Activated CD4-positive, CD25-positive, alpha-beta regulatory T cell (primary cell): ENCODE measurements around the gene ASTN1.

Experiments used
- DNase-seq, 4 experiments: peaks; one replicate each; lab custom pipeline; 2025; lab: John Stamatoyannopoulos, UW

ASTN1 gene

DNA sequence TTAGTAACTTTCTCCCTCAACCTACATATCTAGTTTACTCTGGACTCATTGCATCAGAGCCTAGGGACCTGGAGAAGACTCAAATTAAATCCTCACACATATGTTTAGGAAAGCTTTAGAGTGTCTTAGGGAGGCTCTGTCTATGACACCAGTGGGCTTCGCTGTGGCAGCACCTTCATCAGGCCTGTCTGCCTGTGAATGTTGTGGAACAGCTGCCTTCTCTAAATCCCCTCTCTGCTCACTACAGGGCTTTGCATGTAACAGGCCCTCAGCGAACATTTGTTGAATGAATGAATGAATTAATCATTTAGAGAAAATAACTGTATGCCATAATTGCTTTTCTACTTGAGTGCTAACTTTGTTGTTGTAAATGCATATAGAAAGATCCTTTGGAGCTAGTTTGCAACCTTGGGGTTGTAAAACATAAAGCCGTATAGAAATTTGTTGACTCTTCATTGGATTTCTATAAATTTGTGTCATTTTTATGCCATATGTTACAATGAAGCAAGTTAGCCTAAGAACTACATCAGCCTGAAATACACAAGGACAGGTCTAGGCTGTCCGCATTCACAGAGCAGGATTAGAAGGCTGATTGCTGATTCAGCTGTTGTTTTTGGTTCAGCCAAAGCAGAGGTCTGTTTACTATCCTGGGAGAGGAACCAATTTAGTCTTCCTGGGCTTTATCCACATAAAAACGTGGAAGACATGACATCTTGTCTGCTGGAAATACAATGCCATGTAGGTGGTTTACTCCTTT is 238.0 kb downstream of the ASTN1 start:
- DNase-seq = no peak

DNA sequence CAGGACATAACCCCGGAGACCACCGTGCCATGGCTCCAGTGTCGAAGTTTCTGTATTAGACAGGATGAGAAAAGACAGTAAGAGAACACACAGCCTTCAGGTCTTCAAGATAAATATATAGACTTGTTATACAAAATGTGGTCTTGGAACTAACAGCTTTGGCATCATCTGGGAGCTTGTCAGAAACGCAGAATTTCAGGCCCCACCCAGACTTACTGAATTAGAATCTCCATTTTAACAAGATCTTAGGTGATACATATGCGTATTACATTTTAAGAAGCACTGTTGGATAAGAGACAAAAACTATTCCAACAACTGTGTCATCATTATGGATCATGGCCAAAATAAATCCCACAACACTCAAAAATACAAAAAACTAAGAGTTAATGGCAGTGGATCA is 239.3 kb downstream of the ASTN1 start:
- no peak for DNase-seq

DNA sequence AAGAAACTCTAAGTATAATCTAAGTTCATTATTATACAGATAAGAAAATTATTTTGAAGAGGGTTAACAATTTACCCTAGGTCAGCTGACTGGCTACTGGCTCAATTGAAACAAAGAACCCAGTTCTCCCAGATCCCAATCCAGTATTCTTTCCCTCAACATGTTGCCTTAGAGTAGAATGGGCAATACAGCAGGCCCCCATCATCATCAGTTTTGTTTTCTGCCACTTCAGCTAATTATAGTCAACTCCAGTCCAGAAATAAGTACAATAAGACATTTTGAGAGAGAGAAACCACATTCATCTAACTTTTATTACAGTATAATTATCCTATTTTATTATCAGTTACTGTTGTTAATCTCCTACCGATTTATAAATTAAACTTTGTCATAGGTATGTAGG is 241.2 kb downstream of the ASTN1 start:
- DNase-seq = no peak

DNA sequence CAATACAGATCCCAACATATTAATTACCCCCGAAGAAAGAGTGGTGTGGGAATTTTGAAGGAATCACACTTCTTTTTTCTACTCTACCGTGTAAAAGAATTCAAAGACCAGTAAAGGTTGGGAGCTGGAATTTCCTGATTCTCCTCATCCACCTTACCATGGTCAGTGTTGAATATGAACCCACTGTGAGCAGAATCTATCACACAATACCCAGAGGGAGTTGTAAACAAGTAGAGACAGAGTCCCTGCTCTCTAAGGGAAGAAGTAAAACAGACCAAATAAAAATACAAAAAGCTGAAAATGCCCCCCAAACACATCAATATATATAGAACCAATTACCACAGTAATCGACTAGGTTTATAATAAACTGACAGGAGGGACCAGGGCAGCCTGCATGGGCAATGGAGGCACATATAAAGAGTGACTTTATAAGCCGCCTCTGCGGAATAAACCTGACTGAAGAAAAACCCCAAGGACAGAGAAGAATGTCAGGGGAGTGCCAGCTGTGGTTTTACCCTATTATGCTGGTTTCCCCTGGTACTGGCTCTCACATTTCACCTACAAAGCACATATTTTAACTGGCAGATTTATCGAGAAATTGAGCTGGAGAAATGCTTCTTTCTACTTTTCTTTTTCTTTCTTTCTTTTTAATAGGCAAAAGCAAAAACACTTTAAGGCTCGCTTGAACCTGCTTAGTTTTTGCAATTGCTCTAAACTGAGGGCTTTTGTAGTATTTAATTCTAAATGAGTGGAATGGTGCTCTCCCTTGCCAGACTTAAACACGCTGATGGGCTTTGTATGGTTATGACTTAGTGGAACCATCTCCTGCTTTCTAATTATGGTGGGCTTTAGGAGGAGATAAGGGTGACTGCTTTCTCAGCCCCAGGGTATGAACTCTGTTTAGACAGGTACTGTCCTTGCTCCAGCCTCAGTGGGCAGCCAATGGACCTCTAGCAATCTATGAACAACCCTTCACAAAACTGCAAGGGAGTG is 244.8 kb downstream of the ASTN1 start:
- DNase-seq = no peak

DNA sequence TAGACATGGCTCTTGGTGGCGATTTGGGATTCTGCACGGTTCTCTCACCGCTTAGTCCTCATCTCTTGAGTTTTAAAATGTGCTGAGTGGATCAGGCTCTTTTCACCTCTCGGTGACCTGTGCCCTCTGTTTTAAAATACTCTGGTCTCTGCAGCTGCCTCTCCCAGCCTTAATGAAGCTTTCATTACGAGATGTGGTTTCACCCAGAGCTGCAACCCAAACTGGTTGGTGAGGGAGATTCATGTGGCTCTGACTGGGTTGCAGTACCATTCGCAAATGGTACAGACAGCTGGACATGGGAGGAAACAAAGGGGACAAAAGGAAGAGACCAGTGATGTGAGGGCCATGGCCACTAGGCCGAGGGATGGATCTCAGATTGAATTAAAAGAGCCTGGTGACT is 258.9 kb downstream of the ASTN1 start:
- DNase-seq = no peak

DNA sequence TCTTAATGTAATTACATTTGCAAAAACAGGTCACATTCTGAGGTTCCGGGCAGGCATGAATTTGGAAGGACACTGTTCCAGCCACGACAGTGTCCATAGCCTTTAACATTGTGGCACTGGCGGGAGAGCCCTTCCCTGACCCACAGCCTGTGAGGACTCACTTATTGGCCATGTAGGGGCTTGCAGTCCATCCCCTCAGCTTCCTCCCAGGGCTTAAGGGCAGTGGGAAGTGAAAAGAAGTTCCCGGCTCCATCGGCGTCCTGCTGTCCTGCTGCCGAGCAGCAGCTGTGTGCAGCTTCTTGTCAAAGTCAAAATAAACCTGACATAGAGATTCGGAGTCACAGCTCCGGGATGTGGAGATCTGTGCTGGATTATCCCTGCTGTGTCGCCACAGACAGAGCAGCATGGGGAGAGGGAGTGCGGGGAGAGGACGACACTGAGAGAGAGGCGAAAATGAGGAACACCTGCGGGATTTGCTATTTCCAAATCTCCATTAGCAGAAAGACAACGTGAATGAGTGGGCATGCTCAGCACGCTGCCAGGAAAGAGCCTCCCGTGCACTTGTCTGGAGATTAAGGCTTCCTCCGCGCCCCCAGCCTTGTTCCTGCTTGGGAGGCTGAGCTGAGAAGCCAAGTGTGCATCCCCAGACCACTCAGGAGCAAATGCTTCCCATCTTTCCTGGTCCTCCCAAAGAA is 260.3 kb downstream of the ASTN1 start:
- no peak for DNase-seq

DNA sequence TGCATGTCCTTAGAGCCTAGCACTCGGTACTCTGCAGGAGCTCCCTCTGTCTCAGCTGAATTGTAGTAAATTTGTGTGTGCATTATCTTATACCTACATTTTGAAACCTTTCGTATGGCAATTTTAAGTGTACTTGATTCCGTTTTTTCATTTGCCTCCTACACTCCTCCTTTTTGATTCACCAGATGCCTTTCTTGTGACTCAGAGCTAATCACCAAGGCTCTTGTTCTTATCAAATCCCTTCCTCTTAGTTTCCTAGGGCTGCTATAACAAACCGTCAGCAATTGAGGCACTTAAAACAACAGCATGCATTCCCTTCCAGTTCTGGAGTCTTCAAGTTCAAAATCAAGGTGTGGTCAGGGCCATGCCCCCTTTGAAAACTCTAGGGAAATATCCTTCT is 261.0 kb downstream of the ASTN1 start:
- no peak for DNase-seq

DNA sequence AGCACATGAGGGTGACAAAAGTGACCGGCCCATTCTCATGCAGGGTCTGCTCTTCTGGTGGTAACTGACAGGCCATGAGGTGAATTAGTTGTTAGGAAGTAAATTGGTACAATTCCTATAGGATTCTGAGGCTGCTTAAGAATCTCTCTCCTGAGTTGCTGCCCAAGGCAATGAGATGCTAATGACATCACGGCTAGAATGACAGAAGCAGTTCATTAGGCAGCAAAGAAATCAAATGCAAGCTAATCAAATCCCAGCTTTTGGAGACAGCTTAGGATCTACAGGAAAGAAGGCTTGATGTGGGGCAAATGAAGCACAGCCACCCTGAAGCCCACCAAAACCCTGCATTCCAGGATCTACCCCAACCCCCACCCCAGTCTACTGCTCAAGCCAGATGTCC is 265.2 kb downstream of the ASTN1 start:
- DNase-seq = no peak

DNA sequence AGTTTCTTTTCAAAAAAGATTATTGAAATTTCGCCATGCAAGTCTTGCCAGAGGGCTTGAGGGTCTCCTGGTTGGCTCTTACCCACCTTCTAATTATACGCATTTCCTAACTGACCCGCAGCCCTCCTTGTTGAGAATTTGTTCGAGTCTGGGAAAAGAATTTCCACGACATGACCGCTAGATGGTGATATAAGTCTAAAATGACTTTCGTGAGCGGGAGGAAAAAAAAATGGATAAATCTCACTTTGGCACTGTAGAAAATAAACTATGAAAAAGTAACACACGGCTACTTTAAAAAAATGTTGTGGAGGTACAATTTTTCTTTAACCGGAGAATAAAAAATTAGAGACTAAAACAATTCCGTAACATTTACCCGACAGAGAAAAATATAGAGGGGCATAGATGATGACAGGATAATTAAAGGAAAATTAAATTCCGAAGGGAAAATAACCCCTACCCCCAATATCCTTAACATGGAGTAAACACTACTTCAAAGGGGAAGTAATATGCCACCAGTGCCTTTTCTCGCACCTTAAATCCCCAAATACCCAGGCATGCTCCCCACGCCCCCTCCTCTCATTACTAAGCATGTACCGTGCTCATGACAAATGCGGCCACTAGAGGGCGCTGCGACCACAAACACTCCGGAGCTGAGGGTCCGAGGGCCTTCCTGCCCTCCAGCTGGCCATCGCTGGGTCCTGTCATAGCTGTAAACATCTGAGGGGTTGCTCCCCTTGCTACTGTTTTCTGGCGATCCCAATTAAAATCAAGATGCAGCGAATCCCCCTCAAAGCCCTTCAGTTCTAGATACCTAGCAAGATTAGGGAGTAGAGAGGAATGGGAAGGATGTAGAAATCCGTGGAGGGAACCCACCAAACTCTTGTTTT is 266.9 kb downstream of the ASTN1 start:
- DNase-seq = no peak

DNA sequence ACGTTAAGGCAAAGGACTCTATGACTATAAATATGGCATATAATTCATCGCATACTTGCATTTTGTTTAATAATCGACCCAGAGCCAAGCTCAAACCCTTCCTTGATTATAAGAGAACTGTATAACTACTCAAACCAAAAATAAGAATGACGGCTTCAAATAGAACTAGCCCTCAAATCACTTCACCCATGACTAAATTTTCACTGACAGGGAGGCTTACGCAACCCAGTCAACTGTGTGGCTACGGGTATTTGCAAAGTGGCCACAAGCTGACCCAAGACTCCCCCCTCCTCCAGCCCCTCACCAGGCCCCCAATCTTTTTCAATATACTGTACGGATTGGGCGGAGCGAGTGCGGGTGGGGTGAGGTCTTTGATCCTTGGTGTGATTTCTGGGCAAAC is 268.3 kb downstream of the ASTN1 start:
- no peak for DNase-seq

DNA sequence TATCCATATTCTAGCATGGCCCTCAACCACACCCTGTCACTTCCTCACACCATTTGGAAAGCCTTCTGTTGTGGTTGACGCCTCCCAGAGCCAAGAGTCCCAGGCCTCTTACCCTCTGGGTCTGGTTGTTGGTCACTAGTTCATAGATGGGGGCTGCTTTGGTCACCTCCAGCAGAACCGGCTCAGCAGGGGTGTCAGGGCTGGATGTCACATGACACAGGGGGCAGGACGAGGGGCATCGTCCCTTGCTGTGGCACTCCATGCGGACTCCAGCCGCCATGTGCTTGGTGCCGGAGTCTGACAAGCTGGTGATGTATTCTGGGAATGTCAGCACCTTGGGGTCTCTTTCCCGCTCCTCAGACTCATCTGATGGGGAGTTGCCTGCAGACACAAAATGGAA is 270.1 kb downstream of the ASTN1 start:
- no peak for DNase-seq

DNA sequence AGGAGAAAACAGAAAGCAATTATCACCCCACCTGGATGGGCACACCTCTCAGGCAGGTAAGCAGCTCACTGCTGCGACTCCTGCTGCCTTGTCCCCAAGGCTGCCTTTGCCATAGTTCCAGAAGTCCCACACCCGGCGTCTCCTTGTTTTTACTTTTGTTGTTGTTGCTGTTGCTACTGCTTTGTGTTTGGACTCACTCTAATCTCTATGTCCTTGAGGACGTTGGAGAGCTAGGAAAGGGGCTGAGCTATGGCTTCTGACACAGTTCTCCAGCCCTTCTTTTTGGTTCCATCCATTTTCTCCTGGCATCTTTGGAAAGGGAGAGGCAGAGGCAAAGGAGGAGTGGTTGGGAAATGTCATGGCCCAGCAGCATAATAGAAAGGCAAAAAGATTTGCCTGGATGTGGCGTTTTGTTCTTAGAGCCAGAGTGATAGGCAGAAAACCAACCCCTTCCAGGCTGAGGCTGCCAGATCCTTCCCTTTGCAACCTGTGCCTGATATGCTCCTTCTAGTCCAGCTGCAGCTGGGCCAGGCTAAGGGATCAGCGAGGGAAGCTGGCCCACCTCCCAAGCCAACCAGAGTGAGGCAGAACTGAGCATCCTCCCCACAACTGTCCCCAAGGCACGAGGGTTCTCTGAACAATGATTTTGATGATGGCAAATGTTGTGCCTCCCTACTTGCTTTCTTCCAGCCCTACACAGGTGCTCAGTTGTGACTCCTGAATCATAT is 270.7 kb downstream of the ASTN1 start:
- no peak for DNase-seq

DNA sequence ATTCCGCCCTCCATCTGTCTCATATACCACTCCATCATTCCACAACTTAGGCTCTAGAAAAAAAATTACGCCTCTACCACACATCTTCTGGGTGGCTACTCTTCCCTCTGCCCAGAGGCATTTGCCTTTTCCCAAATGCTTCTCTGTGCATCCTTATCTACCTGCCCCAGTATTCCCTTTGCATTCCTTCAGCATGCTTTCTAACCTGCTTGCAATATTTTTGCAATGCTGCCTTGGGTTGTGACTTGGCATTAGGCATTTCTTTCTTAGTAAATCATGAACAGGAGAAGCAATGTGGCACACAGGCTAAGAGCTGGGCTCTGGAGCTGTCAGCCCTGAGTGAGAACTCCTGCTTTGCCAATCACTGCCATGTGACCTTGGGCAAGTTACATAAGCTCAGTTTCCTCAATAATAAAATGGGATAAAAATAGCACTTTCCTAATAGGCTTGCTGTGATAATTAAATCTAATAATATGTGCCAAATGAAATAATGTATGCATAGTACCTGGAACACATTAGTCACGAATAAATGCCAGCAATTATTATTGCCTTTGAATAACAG is 276.0 kb downstream of the ASTN1 start:
- DNase-seq = no peak

DNA sequence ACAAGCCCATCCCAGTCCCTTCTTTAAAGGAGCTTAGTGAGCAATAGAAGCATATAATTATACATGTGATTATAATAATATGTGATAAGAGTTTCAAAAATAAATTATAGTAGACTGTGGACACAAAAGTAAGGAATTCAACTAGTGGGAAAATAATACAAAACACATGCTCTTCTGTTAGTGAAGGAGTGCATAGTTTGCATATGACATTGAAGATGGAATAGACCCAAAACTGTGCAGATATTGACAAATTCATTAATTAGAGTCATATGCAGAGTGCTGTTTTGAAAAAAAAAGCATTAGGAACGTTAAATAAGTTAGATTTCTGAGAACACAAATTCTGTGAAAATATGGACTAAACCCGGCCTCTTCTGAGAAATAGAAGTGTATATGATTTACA is 278.8 kb downstream of the ASTN1 start:
- no peak for DNase-seq

DNA sequence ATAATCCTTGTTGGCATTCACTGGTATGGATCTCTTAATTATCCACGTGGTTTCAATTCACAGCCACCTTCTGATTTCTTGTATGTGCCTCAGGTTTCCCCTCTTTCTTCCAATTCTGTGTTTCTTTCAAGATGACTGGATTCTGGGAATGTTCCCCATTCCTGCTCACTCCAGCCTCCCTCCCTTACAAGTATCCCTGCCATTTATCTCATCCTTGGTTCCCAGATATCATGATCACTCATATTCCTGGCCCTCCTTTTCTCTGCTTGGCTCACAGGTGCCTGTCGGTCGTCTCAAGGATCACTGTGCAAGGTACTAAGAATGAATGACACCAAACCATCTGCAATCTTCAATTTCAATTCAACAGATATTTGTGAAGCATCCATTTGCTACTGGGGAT is 279.2 kb downstream of the ASTN1 start:
- no peak for DNase-seq

DNA sequence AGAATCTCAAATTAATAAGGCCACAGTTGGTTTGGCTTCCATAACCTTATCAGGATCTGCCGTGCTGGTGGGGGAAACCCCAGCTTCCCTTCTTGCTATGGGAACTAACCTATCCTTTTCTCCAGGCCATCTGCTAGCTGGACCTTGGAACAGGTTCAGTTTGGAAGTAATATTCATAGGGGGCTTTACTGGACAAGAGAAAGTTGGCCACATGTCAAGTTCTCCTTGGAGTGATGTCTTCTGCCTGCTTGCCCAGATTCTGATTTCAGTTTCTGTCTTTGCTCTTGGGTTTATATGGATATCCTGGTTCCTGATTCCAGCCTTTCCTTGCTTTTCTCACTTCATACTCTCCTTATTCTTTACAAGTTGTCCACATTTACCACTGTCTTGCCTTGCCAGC is 279.6 kb downstream of the ASTN1 start:
- no peak for DNase-seq

DNA sequence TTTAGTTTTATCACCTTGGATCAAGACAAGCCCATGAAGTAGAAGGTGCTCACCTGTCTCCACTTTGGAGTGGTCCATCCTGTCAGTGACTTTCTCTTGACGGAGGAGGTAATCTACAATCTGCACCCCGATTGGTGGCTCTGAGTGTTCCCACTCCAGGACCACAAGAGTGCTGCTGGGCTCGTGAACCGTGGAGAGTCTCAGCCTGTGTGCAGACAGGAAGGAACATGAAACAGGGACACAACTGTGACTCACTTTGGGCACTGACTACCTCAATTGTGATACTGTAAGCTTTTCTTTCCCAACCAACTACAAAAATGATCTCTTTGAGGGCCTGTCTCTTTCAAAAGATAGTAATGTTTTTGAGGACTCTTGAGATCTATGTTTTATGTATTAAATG is 280.2 kb downstream of the ASTN1 start:
- DNase-seq = no peak

DNA sequence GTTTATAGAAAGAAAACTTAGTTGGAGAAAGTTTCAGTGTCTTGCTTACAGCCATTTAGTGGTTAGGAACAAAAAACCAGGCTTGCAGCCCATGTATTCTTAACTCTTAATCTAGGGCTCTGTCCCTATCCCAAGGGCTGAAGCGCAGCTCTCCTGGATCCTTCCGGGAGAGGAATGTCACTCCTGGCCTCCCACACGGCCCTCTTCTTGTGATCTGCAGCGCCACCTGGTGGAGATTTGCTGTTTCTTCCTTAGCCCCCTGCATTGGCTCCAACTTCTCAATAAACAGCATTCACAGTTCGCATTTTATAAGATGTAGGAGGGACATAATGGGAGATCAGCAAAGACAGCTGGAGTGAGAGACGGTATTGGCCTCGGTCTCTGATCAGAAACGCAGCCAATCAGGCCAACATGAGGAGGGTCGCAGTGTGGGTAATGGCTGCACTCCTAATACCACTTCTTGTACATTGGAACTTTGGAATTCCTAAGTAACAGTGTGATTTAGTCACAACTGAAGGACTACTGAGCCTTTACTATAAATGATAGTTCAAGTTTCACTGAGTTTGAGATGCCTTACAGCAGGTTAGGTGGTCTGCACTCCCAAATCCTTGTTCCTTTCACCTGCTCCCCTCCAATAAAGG is 283.4 kb downstream of the ASTN1 start:
- DNase-seq = no peak

DNA sequence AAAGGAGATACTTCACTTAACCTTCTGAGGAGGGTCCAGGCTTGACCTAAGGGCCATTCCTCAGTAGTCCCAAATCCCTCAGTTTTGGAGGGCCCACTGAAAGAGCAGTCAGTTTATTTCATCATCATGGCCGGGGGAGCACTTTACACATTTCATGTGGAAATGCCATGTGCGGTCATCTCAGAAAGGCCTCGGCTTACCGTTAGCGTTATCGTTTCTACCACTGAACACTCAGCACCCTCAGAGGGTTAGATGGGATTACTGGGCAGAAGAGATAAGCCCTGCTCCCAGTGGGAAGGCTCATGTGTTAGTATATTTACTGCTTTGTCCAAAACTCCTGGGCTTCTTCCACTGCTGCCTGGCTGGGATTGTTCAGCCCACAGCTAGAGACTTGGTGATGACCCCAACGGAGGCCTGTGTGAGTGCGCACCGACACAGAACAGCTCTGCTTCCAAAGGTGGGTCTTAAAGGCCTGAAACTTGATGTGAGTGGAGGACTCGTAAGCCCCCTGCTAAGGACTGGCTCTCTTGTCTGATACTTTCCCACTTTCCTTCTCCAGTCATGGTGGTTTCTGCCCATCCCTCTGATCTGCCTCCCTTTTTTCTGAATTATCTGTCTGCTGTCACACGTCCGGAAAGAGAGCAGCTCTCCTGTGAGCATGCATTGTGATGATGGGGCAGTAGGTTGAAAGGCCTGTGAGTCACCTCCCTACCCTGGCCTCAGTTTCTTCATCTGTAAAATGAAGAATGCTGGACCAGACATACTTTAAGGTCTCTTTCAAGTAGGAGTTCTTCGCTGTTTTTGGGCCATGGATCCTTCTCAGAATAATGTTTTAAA is 284.5 kb downstream of the ASTN1 start:
- no peak for DNase-seq
